HPDE6-E6E7 (cell line): ENCODE measurements around the gene FOXC2.

ENCODE experiments used
- DNase-seq: peaks from one replicate; pipeline ENCODE4 v3.0.0; 2011; ENCODE audit warnings: missing footprints; ENCODE audit errors: extremely low spot score

FOXC2 gene

DNA sequence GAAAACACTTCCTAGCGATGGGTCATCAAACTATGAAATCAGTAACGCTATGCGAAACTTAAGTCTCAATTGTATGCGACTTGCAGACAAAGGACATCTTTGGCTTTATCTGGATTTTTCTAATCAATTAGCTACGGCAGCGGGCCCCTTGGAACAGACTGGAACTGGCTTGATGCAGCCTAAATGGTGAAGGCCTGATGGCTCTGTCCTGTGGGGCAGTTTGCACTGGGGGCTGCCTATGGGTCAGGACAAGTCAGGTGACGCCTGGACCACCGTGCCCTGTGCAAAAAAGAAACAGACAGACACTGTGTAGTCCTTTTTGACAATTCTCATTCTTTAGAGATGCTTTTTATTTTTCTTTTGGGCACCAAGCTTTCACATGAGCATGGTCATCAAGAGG is 33.6 kb upstream of the FOXC2 start:
- DNase-seq, result no peak

DNA sequence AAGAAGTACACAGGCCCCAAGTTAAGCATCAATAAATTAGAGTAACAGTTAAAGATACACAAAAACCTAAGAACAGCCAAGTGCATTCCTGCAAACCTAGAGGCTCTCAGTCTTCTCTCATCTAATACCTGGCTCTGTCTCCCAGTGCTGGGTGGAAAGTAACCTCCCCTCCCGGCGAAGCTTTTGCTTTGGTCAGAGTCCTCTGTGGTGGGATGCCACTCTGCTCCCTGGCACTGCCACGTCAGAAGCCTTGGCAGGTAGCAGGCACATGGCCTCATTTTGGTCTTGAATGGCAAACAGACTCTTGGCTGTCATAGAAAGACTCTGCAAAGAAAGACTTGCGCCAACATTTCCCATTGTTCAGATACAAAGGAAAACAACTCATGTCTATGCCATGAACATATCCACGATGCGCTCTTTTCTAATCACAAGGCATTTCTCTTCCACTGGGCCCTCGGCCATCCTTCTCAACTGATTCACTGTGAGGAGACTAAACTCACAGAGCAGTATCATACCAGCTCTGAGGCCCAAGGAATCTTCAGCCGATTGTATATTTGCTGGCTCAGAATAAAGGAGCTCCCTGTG is 32.8 kb upstream of the FOXC2 start:
- DNase-seq, result no peak

DNA sequence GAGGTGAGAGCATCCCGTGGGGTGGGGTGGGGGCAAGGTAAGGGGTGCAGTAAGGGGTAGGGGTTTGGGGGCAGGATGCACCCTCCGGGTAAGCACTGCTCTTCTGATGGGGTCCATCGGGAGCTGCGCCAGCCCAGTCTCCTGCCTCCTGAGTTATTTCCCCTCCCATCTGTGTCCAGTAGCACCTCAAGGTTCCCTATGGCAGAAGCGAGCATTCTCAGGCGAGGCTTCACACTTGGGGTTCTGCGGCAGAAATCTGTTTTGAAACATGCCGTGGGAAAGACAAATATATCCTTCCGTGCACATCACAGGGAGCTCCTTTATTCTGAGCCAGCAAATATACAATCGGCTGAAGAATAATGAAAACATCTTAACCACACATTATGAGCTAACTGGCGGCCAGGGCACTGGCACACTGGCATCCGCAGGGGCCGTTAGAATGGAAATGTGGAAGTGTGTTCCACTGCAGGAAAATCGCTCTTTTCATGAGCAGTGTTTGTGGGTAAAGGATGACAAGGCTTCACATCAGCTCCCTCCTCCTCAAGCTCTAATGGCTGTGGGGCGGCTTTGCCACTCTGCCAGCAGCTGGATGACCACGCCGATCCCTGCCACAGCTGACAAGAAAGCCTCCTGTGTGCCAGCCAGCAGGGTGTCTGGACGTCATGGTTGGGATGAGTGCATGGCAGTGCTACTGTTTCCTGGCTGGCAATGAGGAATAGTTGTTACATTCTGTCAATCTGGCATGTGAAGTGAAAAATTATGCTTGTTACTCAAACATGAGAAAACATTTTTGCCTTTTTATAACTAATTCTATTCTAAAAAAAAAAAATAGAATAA is 31.6 kb upstream of the FOXC2 start:
- DNase-seq, result no peak

DNA sequence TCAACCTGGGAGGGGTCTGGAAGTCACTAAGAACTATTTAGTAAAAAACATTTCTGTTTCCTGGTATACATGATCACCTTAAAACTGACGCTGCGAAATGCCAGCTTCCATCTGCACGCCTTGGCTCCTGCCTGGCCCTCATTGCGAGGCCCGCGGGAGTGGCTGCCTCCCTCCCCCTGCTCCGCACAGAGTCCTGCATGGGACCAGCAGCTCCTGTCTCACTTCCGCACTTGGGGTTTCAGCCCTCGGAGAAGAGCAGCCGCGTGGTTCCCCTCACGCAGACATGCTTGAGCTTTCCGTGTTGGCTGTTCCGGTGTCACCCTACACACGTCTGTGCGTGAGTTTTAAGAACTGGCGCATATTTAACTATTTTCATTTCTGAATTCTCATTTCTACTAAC is 30.0 kb upstream of the FOXC2 start:
- DNase-seq, result no peak

DNA sequence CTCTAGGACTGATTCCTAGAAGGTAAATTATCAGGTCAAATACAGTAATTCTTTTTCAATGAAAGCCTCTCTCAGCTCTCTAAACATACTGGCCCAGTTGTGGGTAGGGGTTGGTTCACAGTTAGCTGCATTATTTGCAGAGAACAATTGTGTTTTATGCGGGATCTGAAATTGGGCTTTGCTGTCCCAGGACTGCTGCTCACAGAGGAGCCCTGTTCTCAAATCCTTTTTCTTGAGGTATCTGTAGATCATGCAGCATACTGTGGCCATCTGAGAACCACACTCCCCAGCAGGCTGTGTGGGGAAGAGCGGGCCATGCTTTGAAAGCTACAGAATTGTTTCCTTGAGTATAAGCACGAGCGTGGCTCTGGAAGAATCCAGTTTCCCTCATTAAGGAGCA is 29.1 kb upstream of the FOXC2 start:
- DNase-seq, result no peak

DNA sequence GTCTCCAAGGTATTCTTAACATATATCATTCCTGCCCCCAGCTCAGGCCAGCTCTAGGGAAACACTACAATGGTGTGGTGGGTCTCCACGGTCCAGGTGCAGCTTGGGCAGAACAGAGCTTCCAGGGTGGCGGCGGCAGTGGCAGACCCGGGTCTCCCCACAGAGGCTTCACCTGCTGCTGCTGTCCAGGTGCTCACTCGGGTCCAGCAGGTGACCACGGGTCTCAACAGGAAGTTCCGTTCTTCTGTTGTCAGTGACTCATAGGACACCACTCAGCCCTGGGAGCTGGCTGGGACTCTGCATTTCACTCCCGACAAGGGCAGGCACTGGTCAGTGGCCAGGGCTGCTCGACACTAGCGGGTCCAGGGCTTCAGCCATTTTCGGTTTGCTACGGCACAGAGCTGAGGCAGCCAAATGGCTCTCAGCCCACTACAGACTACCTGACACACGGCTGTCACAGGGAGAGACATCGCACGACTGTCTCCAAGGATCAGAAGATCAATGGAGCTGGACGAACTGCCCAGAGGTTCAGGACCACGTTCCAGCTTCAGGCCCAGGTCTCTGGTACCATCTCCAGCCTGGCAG is 28.3 kb upstream of the FOXC2 start:
- DNase-seq, result no peak

DNA sequence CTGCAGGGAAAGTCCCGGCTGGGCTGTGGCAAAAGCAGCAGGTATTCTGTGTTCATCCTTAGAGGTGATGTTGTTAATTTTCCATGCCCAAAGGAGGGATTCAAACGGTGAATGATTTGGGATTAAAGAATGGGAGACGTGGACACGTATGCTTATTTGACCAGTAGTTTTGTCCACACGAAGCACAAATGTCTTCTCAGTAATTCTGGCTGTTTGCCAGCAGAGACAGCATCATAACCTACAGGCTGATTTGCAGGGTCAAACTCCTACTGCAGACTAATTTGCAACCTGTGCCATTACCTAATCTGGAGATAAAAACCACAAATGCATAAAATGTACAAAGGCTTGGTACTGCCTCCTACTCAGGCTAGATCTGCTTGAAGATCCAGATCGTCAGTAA is 25.7 kb upstream of the FOXC2 start:
- DNase-seq, result no peak

DNA sequence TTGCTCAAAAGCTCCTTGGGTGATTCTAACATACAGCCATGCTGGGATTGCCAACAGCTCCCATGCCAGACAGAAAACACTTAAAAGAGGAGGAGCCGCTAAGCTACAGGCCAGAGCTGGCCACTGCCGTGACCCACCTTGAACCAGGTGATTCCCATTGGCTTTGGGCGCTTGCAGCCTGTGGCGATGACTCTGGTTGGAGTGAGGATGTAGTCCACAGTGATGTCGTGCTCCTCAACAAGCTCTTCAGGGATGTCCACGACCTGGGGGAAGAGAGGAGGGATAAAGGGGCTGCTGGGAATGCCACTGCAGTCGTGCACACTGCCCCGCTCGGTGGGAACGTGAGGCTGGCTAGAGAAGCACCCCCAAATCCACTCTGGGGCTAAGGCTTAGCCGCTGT is 25.1 kb upstream of the FOXC2 start:
- no peak for DNase-seq

DNA sequence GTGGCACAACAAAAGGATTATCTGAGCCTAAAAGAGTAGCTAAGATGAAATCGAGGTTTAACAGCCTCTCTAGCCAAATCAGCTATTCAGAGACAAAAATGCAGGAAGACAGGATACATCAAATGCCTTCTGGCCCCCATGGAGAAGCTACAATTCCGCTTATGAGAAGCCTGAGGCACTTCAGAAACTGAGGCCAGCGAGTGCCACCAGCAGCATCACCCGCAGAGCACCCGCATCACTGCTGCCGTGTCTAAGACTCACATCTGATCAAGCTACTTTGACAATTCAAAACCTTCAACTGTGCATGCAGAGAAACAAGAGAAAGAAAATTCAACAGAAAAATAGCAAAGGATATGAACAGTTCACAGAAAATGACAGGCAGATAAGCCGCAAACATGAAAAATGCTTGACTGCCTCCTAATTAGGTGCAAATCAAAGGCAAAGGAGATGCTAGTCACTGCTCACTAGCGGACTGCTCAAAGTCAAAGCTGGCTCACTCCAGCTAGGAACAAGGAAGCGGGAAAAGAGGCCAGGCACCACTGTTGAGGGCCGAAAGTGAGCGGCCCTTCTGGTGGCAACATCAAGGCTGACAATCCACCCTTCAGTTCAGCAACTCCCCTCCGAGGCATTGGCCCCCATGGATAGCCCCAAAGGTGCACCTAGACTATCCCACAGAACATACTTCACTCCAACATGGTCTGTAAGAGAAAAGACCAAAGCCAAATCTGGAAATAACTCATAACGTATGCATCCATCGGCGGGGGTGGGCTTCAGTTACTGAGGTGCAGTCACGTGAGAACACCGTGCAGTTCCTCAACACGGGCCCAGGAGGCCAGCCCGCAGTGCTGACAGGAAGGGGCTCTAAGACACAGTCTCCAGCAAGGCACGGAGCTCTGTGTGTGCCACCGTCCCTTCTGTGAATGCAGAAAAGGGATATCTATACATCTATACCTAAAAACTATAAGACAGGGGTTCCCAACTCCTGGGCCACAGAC is 23.6 kb upstream of the FOXC2 start:
- no peak for DNase-seq

DNA sequence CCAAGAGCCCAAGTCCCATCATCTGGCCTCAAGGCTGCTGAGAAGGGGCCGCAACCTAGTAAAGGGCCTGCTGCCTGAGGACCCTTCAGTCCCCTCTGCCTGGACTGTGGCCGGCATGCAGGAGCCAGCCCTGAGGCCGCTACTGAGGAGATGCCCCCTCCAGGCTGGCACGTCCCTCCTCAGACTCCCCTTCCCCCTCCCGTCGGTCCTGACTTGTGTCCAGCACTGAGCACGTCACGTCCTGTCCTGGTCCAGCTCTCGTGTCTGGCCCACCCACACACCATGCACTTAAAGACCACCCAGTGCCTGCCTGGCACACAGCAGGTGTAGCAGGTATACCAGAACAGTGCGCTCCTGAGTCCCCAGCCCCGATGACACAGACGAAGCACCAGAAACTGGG is 21.1 kb upstream of the FOXC2 start:
- no peak for DNase-seq

DNA sequence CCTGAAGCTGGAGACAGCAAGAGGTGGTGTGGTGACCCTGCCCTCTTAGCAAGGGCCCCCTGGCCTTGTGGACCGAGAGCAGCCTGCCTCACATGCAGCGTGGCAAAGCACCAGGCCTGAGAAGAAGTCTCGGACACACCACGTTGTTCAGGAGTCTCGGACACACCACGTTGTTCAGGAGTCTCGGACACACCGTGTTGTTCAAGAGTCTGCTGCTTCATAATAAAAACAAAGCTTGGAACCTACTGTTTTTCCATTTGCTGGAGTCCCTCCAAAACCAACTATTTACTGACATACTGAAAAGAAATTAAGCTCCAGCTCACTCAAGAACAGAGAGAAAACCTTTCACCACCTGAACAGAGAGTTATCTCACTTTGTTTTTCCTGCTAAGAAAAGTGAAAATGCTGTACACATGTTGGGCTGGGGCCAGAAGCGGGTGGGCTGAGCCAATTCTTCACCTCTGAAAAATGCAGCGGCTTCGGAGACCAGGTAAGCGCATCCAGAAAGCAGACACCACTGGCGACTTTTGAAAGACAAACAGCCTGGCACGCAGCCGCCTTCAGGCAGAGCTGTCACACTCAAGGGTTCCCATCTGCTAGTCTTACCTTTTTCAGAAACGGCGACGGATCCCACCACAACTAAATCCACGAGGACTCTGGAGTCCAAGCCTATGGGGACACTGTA is 20.5 kb upstream of the FOXC2 start:
- no peak for DNase-seq

DNA sequence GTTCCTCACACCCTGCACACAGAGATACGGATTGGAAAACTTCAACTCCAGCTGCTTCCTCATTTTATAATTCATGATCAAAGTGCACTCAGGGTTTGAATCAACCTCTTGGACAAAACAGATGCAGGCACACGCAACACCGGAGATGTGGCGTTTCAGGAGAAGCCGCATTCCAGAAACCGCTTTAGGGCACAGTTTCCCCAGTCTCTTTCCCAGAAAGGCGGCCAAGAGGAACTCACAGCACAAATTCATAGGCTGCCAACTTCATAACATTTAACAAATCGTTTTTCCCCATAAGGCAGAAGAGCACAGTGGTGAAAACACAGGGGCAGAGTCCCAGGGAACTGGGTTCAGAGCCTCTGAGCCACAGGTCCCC is 20.0 kb upstream of the FOXC2 start:
- DNase-seq, result no peak

DNA sequence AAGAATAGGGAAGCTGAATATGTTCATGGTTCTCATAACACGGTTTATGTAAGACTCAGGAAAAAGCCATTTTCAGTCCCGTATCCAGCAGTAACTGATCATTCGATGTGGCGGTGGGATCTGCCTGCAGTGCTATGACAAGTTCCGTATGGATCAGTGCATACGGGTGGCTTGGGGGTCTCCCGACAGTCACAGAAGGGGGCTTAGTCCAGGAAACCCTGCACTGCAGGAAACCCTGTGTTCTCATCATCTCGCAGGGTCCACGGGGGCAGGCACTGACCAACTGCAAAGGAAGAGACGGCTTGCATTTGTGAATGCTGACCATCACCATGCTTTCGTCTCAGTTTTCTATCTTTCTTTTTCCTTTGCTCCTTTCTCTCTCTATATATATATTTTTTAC is 19.3 kb upstream of the FOXC2 start:
- DNase-seq, result no peak

DNA sequence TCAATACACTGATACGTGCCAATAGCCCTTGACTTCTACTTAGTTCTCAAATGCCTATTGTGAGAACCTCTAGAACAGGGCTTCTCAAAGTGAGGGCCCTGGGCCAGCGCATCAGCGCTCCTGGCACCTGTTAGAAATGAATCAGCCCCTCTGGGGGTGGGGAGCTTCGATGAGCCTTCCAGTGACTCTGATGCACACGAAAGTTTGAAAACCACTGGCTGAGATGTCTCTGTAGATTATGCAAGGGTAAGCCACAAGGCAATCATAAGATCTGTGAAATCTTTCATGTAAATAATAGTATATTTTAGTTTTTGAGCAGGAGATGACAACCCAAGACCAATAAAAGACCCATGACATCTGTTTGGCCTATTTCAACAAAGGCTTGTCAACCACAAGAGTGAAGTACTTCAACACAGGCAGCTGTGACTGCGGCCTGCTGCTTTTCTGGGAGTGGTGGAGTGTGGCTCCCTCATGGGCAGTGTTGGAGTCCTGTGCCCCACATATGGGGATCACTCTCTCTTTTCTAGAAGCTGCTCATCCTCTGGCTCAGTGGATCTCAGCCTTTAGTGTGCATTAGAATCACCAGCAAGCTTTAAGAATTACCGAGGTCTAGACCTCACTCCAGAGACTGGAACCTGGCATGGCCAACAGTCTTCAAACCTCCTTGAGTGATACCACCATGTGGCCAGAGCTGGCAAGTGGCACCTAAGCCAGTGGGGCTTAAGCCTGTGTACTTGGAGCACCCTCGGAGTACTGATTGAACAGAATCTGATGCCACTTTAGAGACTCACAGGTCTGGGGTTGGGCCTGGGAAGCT is 17.3 kb upstream of the FOXC2 start:
- no peak for DNase-seq

DNA sequence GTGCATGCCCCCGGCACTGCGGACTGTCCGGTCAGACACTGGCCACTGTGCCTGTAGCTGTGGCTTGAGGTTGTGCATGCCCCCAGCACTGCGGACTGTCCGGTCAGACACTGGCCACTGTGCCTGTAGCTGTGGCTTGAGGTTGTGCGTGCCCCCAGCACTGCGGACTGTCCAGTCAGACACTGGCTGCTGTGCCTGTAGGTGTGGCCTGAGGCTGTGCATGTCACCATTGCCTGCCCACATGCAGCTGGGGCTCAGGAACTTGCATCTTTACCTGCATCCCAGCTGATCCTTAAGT is 16.8 kb upstream of the FOXC2 start:
- DNase-seq, result no peak

DNA sequence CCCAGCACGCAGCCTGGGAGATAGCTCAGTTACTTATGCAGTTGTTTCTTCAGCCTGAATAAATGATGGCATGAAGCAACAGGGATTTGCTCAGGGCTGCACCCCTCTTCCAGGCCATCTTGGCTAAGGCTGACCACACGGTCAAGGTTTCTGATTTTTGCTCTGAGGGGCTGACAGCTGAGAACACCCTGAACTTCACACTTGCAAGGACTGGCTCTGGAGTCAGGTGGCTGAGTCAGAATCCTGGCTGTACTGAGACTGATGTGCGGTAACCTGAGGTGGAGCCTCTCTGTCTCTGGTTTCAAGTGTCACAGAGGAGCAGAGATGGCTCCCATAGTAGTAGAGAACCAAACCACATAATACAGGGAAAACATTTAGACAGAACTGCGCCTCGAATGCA is 16.3 kb upstream of the FOXC2 start:
- no peak for DNase-seq

DNA sequence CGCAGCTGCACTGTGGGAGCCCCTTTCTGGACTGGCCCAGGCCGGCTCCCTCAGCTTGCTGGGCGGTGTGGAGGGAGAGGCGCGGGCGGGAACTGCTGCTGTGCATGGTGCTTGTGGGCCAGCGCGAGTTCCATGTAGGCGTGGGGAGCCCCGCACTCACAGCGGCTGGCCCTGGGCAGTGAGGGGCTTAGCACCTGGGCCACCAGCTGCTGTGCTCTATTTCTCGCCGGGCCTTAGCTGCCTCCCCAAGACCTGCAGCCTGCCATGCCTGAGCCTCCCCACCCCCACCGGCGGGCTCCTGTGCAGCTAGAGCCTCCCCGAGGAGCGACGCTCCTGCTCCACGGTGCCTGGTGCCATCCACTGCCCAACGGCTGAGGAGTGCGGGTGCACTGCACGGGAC is 13.3 kb upstream of the FOXC2 start:
- DNase-seq, result no peak

DNA sequence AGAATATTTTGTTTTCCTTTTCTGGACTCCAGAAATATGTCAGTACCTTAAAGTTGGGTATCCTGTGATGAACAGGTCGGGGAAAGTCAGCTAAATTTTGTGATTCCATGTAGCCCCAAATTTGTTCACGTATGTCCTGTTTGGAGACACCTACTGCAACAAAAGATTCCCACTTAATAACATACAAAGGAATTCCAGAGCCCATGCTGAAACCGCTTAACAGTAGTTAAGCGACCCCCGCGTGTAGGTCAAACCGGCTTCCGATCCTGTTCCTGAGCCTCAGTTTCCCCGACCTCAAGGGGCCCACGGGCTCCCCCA is 12.1 kb upstream of the FOXC2 start:
- no peak for DNase-seq

DNA sequence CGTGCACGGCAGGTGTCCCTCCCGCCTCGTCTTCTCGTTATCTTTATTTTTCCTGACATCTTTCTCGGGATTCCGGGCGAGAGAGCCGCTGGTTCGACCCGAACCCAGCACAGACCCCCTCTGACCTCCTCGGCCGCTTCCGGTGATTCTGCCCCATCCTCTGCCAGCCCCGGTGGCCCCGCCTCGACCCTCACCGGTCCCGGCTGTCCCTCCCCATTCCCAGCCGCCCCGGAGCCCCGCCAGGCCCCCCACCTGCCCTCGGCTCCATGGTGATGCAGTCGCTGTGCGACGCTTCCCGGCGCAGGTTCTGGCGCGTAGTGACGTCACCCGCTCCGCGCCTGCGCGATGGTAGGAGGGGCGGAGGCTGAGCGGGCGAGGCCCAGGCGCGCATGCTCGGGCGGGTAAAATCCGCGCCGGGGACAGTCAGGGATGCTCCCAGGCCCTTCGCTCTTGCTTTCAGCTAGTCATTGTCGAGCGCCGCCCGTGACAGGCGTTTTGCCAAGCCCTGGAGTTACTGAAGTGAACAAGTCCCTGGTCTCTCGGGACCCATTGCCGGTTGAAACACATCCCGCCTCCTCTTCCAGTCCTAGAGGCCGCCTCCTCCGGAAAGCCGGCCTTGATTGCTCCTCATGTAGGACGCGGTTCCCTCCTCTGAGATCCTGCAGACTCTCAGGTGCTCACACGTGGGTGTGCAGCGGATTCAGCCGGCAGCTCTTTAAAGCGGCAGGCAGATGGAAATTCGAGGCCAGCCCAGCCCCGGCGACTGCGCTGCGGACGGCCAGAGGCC is 11.5 kb upstream of the FOXC2 start, which contains the start of gene MTHFSD:
MTHFSD (minus strand) TSS at position 319 of the 787 bp plus-strand sequence; CDS start at position 268, 51 bp downstream.
- DNase-seq, result peak; percentile 99

DNA sequence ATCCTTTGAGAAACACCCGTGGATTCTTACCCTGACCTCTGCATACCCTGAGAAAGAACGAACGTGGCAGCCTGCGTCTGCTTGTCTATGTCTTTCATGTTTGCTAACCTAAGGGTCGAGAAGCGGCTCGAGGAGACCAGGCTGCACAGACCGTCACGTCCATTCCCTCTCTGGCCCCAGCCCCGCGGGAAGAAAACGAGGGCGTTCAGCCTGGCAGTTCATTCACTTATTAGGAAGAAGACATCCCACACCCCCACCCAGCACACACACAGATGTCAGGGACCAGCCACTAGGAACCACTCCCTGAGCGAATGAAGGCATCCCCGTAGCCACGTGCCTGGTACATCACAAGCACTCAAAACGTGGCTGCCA is 10.9 kb upstream of the FOXC2 start:
- no peak for DNase-seq
